ENCODE data around the gene NLRP6. TPM values are rescaled to one million over a fixed set of nuclear protein-coding genes. Genes with fewer than 3 reads are reported as not detected.

The NLRP6 gene
- total RNA-seq (2014; rRNA removed; shearing (Covaris generic)) (0.25 and 0.39 TPM in 2 replicates), total RNA-seq (2022) (0.65 and 2.0 TPM in 2 replicates), Bru-seq, nascent RNA (percentile 19 among the genes with signal in this experiment), BruChase-seq, experiment 1, labeled RNA remaining after a 6-hour chase (percentile 22 among the genes with signal in this experiment), BruChase-seq, experiment 2, labeled RNA remaining after a 2-hour chase (percentile 15 among the genes with signal in this experiment)
- long read RNA-seq, partial matches to known transcripts = 0 of 2 reads
- long read RNA-seq, other reads (novel, unspliced or antisense) = 2 of 2 reads

DNA sequence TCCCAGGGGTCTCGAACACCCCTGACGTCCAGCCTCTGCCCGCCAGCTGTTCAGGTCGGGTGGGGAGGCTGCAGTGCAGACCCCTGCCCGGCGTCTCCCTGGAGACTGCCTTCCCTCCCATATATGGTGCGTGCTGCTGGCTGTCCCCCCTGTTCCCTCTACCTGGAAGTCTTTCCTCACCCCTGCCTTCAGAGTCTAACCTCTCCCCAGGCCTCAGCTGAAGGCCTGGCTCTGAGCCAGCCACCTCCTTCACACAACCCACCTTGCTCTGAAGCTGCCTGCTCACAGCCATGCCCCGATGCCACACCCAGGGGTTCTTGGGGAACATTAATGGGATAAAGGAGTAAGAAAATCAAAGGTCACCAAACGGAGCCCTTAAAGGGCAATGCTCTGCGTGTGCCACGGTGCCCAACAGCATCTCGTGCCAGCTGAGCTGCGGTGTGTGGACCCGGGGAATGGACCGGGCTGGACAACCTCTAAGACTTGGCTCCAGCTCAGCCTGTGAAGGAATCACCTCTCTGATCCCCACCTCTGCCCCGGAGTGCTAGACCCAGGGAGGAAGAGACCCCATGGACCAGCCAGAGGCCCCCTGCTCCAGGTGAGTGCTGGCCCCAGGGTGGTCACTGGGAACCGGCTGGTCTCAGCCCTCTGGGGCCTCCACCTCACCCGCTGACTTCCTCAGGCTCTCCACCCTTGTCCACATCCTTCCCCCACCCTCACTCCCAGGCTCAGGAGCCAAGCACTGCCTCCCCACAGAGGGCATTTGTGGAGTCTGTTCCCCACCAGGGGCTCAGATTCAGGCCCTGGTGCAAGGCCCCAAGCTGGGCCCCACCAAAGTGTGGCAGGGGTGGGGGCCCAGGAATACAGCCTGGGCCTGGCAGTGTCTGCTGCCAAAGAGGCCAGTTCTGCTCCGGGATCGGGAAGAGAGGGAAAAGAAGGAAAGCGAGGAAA is at the start of gene NLRP6:
Gene NLRP6, plus strand, starts transcription at position 407 of the 951 bp plus-strand sequence. Its CDS starts 163 bp downstream, at position 570.
- no TSS peak for BruUV-seq (replicated peaks)
- Histone ChIP-seq H3K27ac (ENCODE audit: low read depth, low read length, poor library complexity, severe bottlenecking) (no peak within 1 kb of the TSS), H2AFZ (ENCODE audit: low read length) (no peak within 1 kb of the TSS), H3K36me3 (ENCODE audit: insufficient read depth, low read length) (no peaks in the 10 kb centered on the region), H3K4me1 (ENCODE audit: insufficient read depth, low read length, poor library complexity, severe bottlenecking) (peaks cover 5% of the 10 kb centered on the region), H4K20me1 (ENCODE audit: insufficient read depth, low read length) (no peaks in the 10 kb centered on the region), H3K4me2 (ENCODE audit: low read length) (no peak within 1 kb of the TSS), H3K4me3 (ENCODE audit: low read depth, low read length, poor library complexity, severe bottlenecking) (no peak within 1 kb of the TSS), H3K79me2 (ENCODE audit: insufficient read depth, low read depth, low read length) (no peaks in the 10 kb centered on the region), H3K9me2 (ENCODE audit: insufficient read depth, low read length) (no peaks in the 10 kb centered on the region), H3K9me3 (ENCODE audit: low read length) (peaks cover 6% of the 10 kb centered on the region; the same call in 1 of the 2 replicates)
- ChIA-PET CTCF (ENCODE audit: unreplicated experiment) (no interaction called here), POLR2A (no interaction called here)
- no peak for DNase-seq (ENCODE audit: low spot score)
- intact Hi-C loops (cut with micrococcal nuclease; ENCODE audit: unreplicated experiment) = no loop called here
- TF ChIP-seq EZH2phosphoT487 (IDR thresholded peaks at IDR 0.05; ENCODE audit: borderline replicate concordance, low read depth, low read length) = no peak
- TF ChIP-seq, protein P1, sequence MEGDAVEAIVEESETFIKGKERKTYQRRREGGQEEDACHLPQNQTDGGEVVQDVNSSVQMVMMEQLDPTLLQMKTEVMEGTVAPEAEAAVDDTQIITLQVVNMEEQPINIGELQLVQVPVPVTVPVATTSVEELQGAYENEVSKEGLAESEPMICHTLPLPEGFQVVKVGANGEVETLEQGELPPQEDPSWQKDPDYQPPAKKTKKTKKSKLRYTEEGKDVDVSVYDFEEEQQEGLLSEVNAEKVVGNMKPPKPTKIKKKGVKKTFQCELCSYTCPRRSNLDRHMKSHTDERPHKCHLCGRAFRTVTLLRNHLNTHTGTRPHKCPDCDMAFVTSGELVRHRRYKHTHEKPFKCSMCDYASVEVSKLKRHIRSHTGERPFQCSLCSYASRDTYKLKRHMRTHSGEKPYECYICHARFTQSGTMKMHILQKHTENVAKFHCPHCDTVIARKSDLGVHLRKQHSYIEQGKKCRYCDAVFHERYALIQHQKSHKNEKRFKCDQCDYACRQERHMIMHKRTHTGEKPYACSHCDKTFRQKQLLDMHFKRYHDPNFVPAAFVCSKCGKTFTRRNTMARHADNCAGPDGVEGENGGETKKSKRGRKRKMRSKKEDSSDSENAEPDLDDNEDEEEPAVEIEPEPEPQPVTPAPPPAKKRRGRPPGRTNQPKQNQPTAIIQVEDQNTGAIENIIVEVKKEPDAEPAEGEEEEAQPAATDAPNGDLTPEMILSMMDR (conservative IDR thresholded peaks at IDR 0.05; ENCODE audit: low read length) = no peak

- H2AFZ ChIP-seq (ENCODE audit: low read length) = no peak overlapping the region
- H3K79me2 ChIP-seq (ENCODE audit: insufficient read depth, low read depth, low read length) = no peaks in the 10 kb centered on the region
- CTCF ChIA-PET (ENCODE audit: unreplicated experiment) = no interaction called here
- H3K4me1 ChIP-seq (ENCODE audit: insufficient read depth, low read length, poor library complexity, severe bottlenecking) = peaks cover 4% of the 10 kb centered on the region
- no peak overlapping the region for H3K4me2 ChIP-seq (ENCODE audit: low read length)
- POLR2A ChIA-PET = interaction anchor here (0.8 to 1.1 kb wide), 2 partner anchors 11 to 22 kb away, joined by 3 to 4 read pairs; no protein-coding TSS in a partner anchor
- no peaks in the 10 kb centered on the region for H4K20me1 ChIP-seq (ENCODE audit: insufficient read depth, low read length)
- no peaks in the 10 kb centered on the region for H3K36me3 ChIP-seq (ENCODE audit: insufficient read depth, low read length)
- intact Hi-C loops (cut with micrococcal nuclease; ENCODE audit: unreplicated experiment) = no loop called here
- BruUV-seq (replicated peaks) = no TSS peak
- H3K27ac ChIP-seq (ENCODE audit: low read depth, low read length, poor library complexity, severe bottlenecking) = no peak overlapping the region
- DNase-seq (ENCODE audit: low spot score) = no peak
- H3K9me3 ChIP-seq (ENCODE audit: low read length) = no peaks in the 10 kb centered on the region
- TF ChIP-seq, protein P1 (conservative IDR thresholded peaks at IDR 0.05; ENCODE audit: low read length) = no peak
- TF ChIP-seq EZH2phosphoT487 (IDR thresholded peaks at IDR 0.05; ENCODE audit: borderline replicate concordance, low read depth, low read length) = no peak
- H3K9me2 ChIP-seq (ENCODE audit: insufficient read depth, low read length) = no peaks in the 10 kb centered on the region
- H3K4me3 ChIP-seq (ENCODE audit: low read depth, low read length, poor library complexity, severe bottlenecking) = no peak overlapping the region
Measured at GRCh38 chr11:230431-230830, 47.8 kb upstream of the NLRP6 start.

Measured in OCI-LY7 (cell line).